Fibroblast of skin of left biceps (primary cell): Measurements from ENCODE around the gene OR4E2.
"Not testable (repeated sequence)": the region's sequence is repeated elsewhere in the genome, so short reads cannot be mapped to it uniquely, and the experiment has no call there.

Experiments
- DNase-seq, 2 experiments: peaks; one replicate each; pipeline ENCODE4 v3.0.0-alpha.2; 2013; ENCODE audit warnings: low read depth in 2 of 2

OR4E2 gene, protein sequence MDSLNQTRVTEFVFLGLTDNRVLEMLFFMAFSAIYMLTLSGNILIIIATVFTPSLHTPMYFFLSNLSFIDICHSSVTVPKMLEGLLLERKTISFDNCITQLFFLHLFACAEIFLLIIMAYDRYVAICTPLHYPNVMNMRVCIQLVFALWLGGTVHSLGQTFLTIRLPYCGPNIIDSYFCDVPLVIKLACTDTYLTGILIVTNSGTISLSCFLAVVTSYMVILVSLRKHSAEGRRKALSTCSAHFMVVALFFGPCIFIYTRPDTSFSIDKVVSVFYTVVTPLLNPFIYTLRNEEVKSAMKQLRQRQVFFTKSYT

GRCh38 chr14:21653331-21653885 is at the start of gene OR4E2:
OR4E2 (plus strand) TSS chr14:21653835; CDS start chr14:21665083, 11,248 bp downstream.
- no peak for DNase-seq

DNA sequence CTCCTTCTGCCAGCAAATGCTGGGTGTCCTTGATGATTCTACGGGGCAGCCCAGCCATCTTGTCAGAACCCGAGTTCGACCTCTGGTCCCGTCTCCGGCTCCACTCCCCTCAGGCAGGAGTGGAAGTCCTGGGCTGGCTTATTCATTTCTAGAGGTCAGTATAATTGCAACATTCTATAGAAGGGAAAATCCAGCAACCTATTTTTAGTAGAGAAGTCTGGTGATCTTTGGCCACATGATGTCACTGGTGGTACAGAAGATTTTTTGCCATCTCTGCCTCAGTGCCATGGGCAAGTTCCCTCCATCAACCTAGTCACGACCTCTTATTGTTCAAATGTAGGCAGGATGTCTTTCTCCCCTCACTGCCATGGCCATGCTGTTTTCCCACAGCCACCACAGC is 41.3 kb upstream of the OR4E2 start:
- DNase-seq = no peak

- DNase-seq = no peak
Observed at GRCh38 chr14:21614240-21614639, 39.4 kb upstream of the OR4E2 start.

DNA sequence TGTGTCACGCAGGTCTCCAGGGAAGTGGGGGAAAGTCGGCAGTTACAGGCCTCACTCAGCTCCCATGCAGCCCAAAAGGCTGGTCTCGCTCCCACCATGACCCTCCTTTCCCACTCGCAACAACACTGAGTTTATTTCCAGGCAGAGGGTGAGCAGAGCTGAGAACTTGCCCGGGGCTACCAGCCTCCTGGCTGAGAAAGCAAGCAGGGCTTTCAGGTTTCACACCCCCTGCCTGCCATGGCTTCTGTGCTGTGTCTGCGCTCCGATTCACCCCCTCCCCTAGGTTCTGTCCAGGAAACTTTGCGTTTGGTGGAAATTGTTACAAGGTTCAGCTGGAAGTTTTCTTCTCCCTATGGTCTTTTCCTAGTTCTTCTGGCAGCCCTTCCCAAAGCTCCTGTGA is 36.0 kb upstream of the OR4E2 start:
- no peak for DNase-seq

DNA sequence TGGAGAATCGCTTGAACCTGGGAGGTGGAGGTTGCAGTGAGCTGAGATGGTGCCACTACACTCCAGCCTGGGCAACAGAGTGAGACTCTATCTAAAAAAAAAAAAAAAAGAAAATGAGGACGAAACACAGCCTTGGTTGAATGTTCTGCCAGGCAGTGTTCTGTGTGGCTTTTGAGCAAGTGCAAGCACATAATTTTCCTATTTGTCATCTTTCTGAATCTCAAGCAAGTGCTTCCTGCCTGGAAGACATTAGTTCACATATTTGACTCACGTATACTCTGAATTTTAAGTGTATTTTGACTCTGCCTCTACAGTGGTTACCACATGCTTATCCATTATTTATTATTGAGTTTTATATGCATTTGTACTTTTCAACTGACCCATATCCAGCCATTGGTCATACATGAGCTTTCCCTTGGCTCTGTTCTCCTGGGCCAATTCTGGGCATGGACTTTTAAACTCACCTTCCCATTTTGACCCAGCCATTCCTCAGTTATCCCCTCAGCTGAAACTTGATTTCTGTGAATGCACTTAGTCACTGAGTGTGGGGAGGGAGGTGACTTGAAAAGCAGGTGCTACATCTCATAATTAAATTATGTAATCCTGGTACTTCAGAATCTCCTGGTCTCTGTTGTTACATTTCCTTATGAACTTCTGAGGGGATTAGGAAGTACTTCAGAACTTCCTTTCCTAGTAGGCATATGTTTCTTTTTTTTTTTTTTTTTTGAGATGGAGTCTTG is 27.0 kb upstream of the OR4E2 start:
- DNase-seq = no peak

DNA sequence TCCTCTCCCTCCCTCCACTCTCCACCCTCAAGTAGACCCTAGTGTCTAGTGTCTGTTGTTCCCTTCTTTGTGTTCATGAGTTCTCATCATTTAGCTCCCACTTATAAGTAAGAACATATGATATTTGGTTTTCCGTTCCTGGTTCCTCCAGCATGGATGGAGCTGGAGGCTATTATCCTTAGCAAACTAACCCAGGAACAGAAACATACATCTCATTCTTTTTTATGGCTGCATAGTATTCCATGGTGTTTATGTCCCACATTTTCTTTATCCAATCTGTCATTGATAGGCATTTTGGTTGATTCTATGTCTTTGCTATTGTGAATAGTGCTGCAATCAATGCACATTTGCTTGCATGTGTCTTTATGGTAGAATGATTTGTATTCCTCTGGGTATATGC is 23.1 kb upstream of the OR4E2 start:
- not testable (repeated sequence) for DNase-seq

- DNase-seq = no peak
Observed at GRCh38 chr14:21631084-21631483, 22.6 kb upstream of the OR4E2 start.

DNA sequence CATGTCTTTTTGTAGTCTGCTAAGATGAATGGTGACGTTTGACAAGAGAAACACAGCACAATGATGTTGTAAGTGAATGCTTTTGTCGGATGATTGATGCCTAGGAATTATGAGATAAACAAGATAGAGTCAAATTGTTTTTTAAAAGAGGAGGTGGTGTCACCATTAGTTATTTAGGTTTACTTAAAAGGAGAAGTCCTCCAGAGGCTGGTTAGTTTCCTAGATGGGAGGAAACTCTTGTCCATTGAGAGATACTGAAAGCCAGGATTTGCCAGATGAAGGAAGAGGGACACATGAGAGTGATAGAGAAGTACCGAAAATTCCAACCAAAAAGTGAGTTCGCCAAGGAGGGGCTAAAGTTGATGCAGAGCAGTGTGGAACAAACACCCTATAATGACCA is 18.8 kb upstream of the OR4E2 start, which contains the start of gene OR10G2:
Gene OR10G2, minus strand, starts transcription at position 101 of the 400 bp plus-strand sequence. Its CDS starts 98 bp downstream, at position 3.
- DNase-seq = no peak

DNA sequence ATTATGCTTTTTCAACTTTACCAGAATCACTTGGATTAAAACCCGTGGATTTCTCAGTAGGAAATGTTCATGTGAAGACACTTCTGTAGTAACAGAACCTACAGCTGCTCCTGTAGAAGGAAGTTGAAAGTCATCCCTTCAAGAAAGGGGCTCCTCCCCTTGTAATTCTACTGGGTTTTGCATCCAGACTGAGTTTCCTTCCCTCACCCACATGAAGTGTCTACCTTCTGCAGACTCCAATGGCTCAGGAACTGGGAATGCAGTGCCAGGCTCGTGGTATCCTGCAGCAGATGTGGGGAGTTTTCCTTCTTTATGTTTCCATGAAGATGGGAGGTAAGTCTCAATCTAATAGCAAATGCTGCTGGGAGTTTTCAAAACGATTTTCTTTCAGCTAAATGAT is 11.0 kb upstream of the OR4E2 start:
- DNase-seq = no peak

- no peak for DNase-seq
Observed at GRCh38 chr14:21643407-21643806, 10.2 kb upstream of the OR4E2 start.

GRCh38 chr14:21647380-21647779 is 6.3 kb upstream of the OR4E2 start:
- no peak for DNase-seq

- DNase-seq = no peak
Observed at GRCh38 chr14:21652209-21652808, 1.3 kb upstream of the OR4E2 start.

- DNase-seq = no peak
Observed at GRCh38 chr14:21654215-21654614, 580 bp downstream of the OR4E2 start.

GRCh38 chr14:21656980-21657379 is 3.3 kb downstream of the OR4E2 start:
- DNase-seq = no peak

DNA sequence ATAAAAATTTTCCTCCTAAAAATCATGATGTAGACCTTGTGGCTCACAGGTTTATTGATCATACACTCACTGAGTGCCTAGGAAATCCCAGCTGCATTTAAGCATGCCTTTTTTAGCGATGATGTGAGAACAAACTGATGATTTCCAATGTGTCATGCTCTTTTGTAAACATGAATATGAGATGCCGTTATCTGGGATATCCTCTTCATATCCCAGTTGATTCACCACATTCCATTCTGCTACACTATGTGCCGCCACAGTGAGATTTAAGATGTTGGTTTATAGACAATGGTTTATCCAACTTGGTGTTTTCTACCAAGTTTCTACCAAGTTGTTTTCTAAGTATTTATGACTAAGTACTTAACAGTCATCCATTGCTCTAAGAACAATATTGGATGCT is 14.7 kb downstream of the OR4E2 start:
- no peak for DNase-seq

GRCh38 chr14:21669284-21669683 is 15.6 kb downstream of the OR4E2 start:
- no peak for DNase-seq

DNA sequence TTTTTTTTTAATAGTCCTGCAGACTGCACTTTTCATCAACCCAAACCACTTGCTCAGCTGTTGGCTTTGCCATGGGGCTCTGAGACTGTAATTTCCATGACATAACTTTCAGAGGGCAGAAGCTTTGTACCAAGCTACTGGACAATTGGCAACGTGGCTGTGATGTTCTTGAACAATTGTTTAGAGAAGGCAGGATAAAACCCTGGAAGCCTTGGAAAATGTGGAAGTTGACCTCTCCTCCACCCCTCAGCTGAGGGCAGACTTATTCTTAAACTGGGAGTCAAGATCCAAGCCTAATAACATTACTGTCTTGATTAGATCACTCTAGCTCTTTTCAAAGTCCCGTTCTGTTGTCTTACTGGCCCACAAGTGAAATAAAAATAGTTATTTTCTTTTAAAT is 17.7 kb downstream of the OR4E2 start:
- DNase-seq = no peak

GRCh38 chr14:21672116-21672515 is 18.5 kb downstream of the OR4E2 start:
- no peak for DNase-seq

DNA sequence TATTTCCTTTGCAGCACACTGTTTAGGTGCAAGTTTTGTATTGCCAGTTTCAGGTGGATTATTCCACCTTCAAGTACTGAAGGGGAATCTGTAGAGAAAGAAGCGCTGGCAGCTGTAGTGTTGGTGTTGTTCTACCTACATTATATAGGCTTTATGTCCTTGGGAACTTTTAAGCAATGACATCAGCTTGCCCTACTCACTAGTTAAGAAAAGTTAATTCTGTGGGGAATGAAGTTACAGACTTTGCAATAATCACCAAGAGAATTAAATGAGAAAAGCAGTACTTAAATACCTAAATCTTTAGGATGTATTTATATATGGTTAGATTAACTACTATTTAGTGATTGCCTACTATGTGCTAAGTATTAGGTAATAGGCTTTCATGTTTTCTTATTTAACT is 20.1 kb downstream of the OR4E2 start, which contains the start of gene OR4E1:
Gene OR4E1, minus strand, starts transcription at position 101 of the 400 bp plus-strand sequence. CDS start 2,883 bp downstream, outside the sequence.
- no peak for DNase-seq

DNA sequence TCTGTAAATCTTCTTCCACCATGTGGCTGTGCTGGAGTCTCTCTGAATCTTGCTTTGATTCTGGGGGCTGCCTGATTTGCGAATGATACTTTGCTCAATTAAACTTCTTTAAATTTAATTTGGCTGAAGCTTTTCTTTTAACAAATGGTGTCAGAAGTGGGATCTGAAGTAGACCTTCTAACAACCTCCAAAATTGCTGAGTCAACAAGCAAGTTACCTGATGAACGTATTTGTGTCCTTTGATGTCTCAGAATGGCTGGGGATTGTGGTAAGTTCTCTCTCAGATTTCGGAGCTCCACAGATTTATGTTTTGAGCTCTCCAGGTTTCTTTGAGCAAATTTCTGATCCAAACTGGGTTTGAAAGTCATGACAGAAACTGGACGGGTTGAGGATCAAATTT is 21.9 kb downstream of the OR4E2 start:
- no peak for DNase-seq

DNA sequence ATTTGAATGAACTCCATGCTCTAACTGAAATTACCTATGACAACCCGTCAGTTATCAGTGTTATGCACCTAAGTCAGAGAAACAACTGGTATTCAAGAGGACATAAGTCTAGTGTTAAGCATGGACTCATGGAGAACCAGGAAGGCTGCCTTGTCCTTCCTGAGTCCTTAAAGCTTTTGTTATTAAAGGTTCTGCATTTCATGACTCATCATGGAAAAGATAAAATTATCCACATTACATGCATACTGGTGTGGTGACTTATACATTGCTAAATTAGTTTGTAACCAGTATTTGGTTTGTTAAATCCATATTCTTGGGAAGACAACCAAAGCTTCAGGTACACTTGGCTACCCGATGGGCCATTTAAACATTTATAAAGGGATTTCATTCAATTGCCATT is 26.4 kb downstream of the OR4E2 start:
- no peak for DNase-seq

DNA sequence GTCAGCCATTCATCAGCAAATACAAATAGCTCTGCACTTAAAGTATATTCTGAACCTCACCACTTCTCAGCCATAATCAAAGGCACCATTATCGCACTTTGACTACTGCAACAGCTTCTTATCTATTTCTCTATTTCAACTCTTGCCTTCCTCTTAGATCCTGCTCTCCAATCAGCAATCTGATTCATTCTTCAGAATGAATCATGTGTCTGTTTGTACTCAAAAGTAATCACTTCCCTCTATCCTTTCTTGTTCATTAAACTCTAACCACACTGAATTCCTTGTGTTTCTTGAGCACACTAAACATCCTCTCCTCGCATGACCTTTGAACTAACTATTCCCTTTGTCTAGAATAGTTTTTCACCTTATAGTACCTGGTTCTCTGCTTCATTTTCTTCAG is 32.8 kb downstream of the OR4E2 start:
- DNase-seq = no peak
